Fibroblast of lung (primary cell): Measurements from ENCODE around the gene ZBTB43. TPM values are rescaled to one million over a fixed set of nuclear protein-coding genes. Genes with fewer than 3 reads are reported as not detected.

ENCODE experiments used
- DNase-seq, 2 donors: peaks; one replicate each; pipeline versions ENCODE4 v3.0.0 to v3.0.0-alpha.2; 2010; ENCODE audit warnings: low read depth in 2 of 2
- H2AFZ ChIP-seq: 2 replicates; pipeline ENCODE4 v1.5.1; 2012; ENCODE audit warnings: low read length, control low read depth, inconsistent platforms
- H3K27ac ChIP-seq: 2 replicates; pipeline ENCODE4 v1.5.1; 2011; ENCODE audit warnings: low read length, control low read depth; ENCODE audit not compliant: insufficient read depth
- H3K27me3 ChIP-seq: 2 replicates; pipeline ENCODE4 v1.5.1; 2011; ENCODE audit warnings: mild to moderate bottlenecking, low read length; ENCODE audit not compliant: control insufficient read depth, insufficient read depth
- H3K36me3 ChIP-seq: 2 replicates; pipeline ENCODE4 v1.5.1; 2011; ENCODE audit warnings: low read length; ENCODE audit not compliant: control insufficient read depth, insufficient read depth
- H3K4me1 ChIP-seq: 2 replicates; pipeline ENCODE4 v1.5.1; 2011; ENCODE audit warnings: low read length; ENCODE audit not compliant: control insufficient read depth, insufficient read depth; ENCODE audit errors: extremely low read depth
- H3K4me2 ChIP-seq: 2 replicates; pipeline ENCODE4 v1.5.1; 2011; ENCODE audit warnings: low read length, control low read depth; ENCODE audit not compliant: insufficient read depth; ENCODE audit errors: extremely low read depth
- H3K4me3 ChIP-seq, 4 experiments: fragments of 200-600 bp in 1 of 4; sonication (generic) in 1 of 4; replicated peaks in 1 of 4; 2 replicates each; pipeline ENCODE4 v1.5.1; 2011 to 2016; ENCODE audit warnings: low read length in 4 of 4, low read depth in 3 of 4, mild to moderate bottlenecking in 3 of 4, control low read depth in 2 of 4, inconsistent platforms in 1 of 4, mixed read lengths in 1 of 4; ENCODE audit not compliant: insufficient read depth in 1 of 4; ENCODE audit errors: control extremely low read depth in 1 of 4
- H3K79me2 ChIP-seq: 2 replicates; pipeline ENCODE4 v1.5.1; 2012; ENCODE audit warnings: mild to moderate bottlenecking, low read length, inconsistent platforms; ENCODE audit not compliant: control insufficient read depth, insufficient read depth
- H3K9ac ChIP-seq: 2 replicates; pipeline ENCODE4 v1.5.1; 2011; ENCODE audit warnings: mild to moderate bottlenecking, low read length, control low read depth; ENCODE audit not compliant: insufficient read depth
- H3K9me3 ChIP-seq: 2 replicates; pipeline ENCODE4 v1.5.1; 2012; ENCODE audit warnings: low read depth, low read length; ENCODE audit not compliant: control insufficient read depth, insufficient read depth
- H4K20me1 ChIP-seq: 2 replicates; pipeline ENCODE4 v1.5.1; 2011; ENCODE audit warnings: low read length; ENCODE audit not compliant: control insufficient read depth, insufficient read depth; ENCODE audit errors: extremely low read depth
- CTCF ChIP-seq, 2 donors: IDR thresholded peaks in 1 of 2; conservative IDR thresholded peaks in 1 of 2; 1 replicate in 1 of 2; 2 replicates in 1 of 2; pipeline ENCODE4 v1.5.1; 2011 to 2012; ENCODE audit warnings: low read length in 2 of 2, control low read depth in 1 of 2, inconsistent platforms in 1 of 2, low read depth in 1 of 2, mild to moderate bottlenecking in 1 of 2
- EZH2 ChIP-seq: IDR thresholded peaks from 2 replicates; pipeline ENCODE4 v1.5.1; 2012; ENCODE audit warnings: low read length, control low read depth, mild to moderate bottlenecking; ENCODE audit errors: missing control alignments
- polyA plus RNA-seq, 2 donors: library from polyadenylated mRNA; depleted of rRNA in 1 of 2; stranded (reverse) in 1 of 2; unstranded in 1 of 2; fragments of >200 nt; gene quantifications; 2 replicates each; pipeline ENCODE4 v1.2.1, GENCODE V29; 2011 to 2012; ENCODE audit warnings: missing spikeins in 1 of 2
- total RNA-seq: library from RNA; depleted of rRNA; stranded (reverse); fragments of >200 nt; gene quantifications from 2 replicates; pipeline ENCODE4 v1.2.1, GENCODE V29; 2014

Gene ZBTB43
- total and polyA plus RNA-seq, 2 donors (not counting 1 experiment from before 2014, with no cell fraction given), result 6.8 to 12.6 TPM

- Histone ChIP-seq H2AFZ (no peak overlapping the region), H3K79me2 (no peaks in the 10 kb centered on the region), H3K27me3 (no peaks in the 10 kb centered on the region), H4K20me1 (no peaks in the 10 kb centered on the region), H3K27ac (no peak overlapping the region), H3K9ac (no peak overlapping the region), H3K4me2 (no peak overlapping the region), H3K9me3 (no peaks in the 10 kb centered on the region), H3K4me1 (no peaks in the 10 kb centered on the region), H3K4me3 (no peak overlapping the region), H3K36me3 (peaks cover 7% of the 10 kb centered on the region)
- DNase-seq, result no peak
- TF ChIP-seq EZH2, result no peak
- TF ChIP-seq CTCF (conservative IDR thresholded peaks at IDR 0.05 in 1 of 2, IDR thresholded peaks at IDR 0.05 in 1 of 2; ENCODE audit: low read depth in 1 of 2, low read length in 2 of 2), result no peak
Observed at GRCh38 chr9:126832440-126832839, 27.6 kb downstream of the ZBTB43 start.

- no peaks in the 10 kb centered on the region for H4K20me1 ChIP-seq
- no peaks in the 10 kb centered on the region for H3K27me3 ChIP-seq
- no peak overlapping the region for H3K27ac ChIP-seq
- H3K9ac ChIP-seq, result no peak overlapping the region
- H3K36me3 ChIP-seq, result peaks cover 7% of the 10 kb centered on the region
- H3K4me3 ChIP-seq, result no peak overlapping the region
- no peaks in the 10 kb centered on the region for H3K79me2 ChIP-seq
- H3K4me1 ChIP-seq, result no peaks in the 10 kb centered on the region
- no peak for TF ChIP-seq EZH2
- no peak for TF ChIP-seq CTCF (conservative IDR thresholded peaks at IDR 0.05 in 1 of 2, IDR thresholded peaks at IDR 0.05 in 1 of 2; ENCODE audit: low read depth in 1 of 2, low read length in 2 of 2)
- DNase-seq, result no peak
- H2AFZ ChIP-seq, result no peak overlapping the region
- H3K4me2 ChIP-seq, result no peak overlapping the region
- H3K9me3 ChIP-seq, result no peaks in the 10 kb centered on the region
Observed at GRCh38 chr9:126833020-126833419, 28.2 kb downstream of the ZBTB43 start.

GRCh38 chr9:126833710-126834345 is 29.0 kb downstream of the ZBTB43 start:
- no peak for DNase-seq
- Histone ChIP-seq H3K9ac (no peak overlapping the region), H3K9me3 (no peaks in the 10 kb centered on the region), H4K20me1 (no peaks in the 10 kb centered on the region), H3K27ac (no peak overlapping the region), H3K36me3 (peaks cover 7% of the 10 kb centered on the region), H3K4me1 (no peaks in the 10 kb centered on the region), H3K4me2 (no peak overlapping the region), H3K27me3 (no peaks in the 10 kb centered on the region), H2AFZ (no peak overlapping the region), H3K79me2 (no peaks in the 10 kb centered on the region), H3K4me3 (no peak overlapping the region)
- no peak for TF ChIP-seq CTCF (conservative IDR thresholded peaks at IDR 0.05 in 1 of 2, IDR thresholded peaks at IDR 0.05 in 1 of 2; ENCODE audit: low read depth in 1 of 2, low read length in 2 of 2)
- TF ChIP-seq EZH2, result no peak
